ENCODE measurements around the gene CPSF3.

DNA sequence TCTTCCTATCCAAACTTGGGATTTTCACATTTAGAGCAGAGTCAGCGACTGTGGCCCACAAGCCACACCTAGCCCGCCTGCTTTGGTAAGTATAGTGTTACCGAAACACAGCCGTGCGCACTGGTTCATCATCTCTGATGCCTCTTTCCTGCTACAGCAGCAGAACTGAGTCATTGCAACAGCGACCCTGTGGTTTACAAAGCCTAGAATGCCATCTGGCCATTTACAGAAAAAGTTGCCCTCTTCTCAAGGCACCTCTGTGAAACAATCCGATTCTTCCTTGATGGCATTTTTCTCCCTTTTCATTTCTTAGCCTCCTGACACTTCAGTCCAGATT, 40.2 kb downstream of the CPSF3 start:
- TF ChIP-seq, protein P1, sequence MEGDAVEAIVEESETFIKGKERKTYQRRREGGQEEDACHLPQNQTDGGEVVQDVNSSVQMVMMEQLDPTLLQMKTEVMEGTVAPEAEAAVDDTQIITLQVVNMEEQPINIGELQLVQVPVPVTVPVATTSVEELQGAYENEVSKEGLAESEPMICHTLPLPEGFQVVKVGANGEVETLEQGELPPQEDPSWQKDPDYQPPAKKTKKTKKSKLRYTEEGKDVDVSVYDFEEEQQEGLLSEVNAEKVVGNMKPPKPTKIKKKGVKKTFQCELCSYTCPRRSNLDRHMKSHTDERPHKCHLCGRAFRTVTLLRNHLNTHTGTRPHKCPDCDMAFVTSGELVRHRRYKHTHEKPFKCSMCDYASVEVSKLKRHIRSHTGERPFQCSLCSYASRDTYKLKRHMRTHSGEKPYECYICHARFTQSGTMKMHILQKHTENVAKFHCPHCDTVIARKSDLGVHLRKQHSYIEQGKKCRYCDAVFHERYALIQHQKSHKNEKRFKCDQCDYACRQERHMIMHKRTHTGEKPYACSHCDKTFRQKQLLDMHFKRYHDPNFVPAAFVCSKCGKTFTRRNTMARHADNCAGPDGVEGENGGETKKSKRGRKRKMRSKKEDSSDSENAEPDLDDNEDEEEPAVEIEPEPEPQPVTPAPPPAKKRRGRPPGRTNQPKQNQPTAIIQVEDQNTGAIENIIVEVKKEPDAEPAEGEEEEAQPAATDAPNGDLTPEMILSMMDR (IDR thresholded peaks at IDR 0.05): no peak
- TF ChIP-seq POLR2A (IDR thresholded peaks at IDR 0.05): no peak
- no peak for TF ChIP-seq EP300 (IDR thresholded peaks at IDR 0.05)
